LNCaP clone FGC (cell line): Measurements from ENCODE around the gene SYNPR.

Source experiments
- DNase-seq: peaks from one replicate; pipeline ENCODE4 v3.0.0-alpha.2; 2011; ENCODE audit warnings: low read depth
- H3K4me3 ChIP-seq: 2 replicates; pipeline ENCODE4 v1.5.1; 2011; ENCODE audit warnings: mild to moderate bottlenecking, low read depth, low read length, control low read depth
- TF ChIP-seq, protein P1 (sequence below): IDR thresholded peaks from 2 replicates; pipeline ENCODE4 v1.5.1; 2012; ENCODE audit warnings: mild to moderate bottlenecking; ENCODE audit not compliant: control insufficient read depth, insufficient read depth; ENCODE audit errors: extremely low read depth

The SYNPR gene

DNA sequence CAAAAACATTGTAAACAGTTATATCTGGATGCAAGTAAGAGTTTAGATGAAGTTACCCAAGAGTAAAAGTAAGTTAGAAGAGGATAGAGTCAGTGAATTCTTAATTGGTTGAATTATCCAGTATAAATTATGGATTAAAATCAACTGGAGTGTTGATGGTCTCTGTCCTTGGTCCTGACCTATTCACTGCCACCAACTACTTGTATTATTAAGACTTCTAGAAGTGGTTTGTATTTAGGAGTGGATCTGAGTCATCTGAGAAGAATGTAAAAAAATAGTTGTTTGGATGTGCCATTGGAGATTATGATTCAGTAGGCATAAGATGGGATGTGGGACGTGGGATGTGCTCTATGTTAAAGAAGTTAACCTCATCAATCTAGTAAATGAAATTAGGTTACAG, 86.4 kb downstream of the SYNPR start:
- DNase-seq: peak; percentile 11
- TF ChIP-seq, protein P1, sequence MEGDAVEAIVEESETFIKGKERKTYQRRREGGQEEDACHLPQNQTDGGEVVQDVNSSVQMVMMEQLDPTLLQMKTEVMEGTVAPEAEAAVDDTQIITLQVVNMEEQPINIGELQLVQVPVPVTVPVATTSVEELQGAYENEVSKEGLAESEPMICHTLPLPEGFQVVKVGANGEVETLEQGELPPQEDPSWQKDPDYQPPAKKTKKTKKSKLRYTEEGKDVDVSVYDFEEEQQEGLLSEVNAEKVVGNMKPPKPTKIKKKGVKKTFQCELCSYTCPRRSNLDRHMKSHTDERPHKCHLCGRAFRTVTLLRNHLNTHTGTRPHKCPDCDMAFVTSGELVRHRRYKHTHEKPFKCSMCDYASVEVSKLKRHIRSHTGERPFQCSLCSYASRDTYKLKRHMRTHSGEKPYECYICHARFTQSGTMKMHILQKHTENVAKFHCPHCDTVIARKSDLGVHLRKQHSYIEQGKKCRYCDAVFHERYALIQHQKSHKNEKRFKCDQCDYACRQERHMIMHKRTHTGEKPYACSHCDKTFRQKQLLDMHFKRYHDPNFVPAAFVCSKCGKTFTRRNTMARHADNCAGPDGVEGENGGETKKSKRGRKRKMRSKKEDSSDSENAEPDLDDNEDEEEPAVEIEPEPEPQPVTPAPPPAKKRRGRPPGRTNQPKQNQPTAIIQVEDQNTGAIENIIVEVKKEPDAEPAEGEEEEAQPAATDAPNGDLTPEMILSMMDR: no peak
- H3K4me3 ChIP-seq: no peak overlapping the region

DNA sequence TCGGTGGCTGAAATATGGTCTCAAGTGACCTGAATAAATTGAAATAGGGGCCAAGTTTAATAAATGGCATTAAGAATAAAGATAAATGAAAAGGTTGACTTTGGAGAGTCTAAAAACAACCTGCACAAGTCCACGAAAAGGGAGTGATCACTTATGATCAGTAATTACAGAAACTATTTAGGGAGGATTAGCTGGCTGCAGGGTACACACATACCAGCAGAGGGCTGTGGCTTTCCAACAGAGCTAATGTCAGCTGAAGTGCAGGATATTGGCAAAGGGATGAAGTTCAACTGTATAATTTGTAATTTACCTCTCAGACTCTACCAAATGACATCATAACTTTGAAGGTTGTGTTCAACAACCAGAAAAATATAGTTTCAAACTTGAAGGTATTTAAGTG, 86.8 kb downstream of the SYNPR start:
- DNase-seq: no peak
- TF ChIP-seq, protein P1: peak; percentile 21; the same call in 1 of the 2 replicates

DNA sequence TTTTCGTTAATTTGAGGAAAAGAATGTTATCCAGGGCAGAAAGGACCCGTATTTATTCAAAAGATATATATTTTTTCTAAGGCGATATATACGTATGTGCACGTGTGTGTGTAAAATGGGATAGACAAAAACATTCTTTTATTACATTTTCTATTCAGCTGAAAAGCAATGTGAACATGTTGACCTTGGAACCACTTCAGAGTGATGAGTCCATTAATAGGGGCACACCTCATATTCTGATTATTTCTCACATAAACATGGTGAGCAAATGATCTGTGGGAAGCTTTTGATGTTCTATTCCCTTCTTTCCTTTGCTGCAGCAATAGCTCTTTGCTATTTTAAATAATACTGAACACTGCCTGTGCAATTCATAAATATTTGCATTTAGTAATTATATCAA, 87.6 kb downstream of the SYNPR start:
- no peak for DNase-seq
- TF ChIP-seq, protein P1: no peak
- H3K4me3 ChIP-seq: no peak overlapping the region

More for the DNA sequence above, 86.8 kb downstream of the SYNPR start:
- H3K4me3 ChIP-seq: no peak overlapping the region

DNA sequence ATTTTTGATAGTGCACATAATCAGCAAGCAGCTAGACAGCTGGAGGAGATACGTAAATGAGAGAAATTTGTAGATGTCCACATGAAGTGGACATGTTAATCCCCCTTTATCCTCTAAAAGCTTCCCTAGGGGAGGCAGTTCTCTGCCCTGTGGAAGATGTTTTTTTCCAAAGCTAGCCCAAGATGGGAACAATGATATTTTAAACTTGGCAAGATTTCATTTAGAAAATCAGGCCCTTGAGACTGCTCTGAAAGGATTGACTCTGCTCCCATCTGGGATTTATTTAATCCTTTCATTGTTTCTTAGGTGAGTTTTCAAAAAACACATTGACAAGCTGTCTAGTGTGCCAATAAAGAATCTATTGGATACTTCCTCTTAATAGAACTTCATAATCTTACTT, 92.0 kb downstream of the SYNPR start:
- TF ChIP-seq, protein P1: no peak
- no peak for DNase-seq
- no peak overlapping the region for H3K4me3 ChIP-seq

DNA sequence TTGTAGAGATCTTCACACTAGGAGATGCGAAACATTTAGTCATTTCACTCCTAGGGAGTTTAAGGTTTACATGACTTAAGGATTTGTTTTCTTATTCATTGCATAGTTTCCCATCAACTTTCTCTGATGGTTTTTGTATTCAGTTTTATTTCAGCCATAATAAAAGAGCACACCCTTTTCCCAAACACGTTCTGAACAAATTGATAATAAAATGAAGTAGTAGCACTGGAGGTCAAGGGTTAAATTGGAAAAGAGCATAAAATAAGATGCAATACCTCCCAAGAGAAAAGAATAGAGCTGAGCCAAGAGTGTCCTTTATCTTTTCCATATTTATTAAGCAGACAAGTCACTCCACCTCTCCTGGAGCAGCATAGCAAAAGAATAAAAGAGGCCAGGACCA, 104.9 kb downstream of the SYNPR start:
- TF ChIP-seq, protein P1: no peak
- no peak for DNase-seq
- H3K4me3 ChIP-seq: no peak overlapping the region

DNA sequence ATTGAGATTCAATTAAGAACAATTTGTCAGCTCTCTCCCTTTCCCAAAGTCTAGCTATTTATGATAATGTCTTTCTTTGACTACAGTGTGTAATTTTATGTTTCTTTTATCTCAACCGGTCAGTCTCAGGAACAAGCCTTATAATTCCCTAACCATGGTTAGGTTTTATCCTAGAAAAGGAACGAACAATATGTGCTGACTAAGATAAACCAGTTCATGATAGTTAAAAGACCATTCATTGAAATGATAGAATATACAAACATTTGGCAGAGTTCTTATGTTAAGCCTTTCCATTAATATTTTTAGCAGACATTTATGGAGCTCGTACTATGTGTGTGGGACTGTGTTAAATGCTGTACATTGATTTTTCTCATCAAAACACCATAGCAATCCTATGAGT, 106.3 kb downstream of the SYNPR start:
- TF ChIP-seq, protein P1: no peak
- H3K4me3 ChIP-seq: no peak overlapping the region
- no peak for DNase-seq

DNA sequence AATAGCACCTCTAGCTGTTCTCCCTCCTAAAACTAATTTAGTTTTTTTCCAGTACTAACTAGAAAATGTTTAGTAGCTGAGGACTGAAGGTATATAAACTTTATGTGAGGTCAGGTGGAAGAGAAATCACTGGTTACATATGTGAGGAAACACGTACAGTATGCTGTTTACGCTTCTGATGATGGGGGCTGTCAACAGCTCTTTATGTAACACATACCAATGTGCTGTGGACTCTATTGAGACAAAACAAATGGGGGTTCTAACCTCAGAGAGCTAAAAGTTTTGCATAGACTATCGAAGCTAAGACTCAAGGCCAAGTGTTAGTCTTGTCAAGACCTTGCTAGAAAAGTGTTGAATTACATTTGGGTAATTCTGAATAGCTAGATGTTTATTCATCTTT, 107.5 kb downstream of the SYNPR start:
- H3K4me3 ChIP-seq: no peak overlapping the region
- TF ChIP-seq, protein P1: no peak
- DNase-seq: no peak
